ENCODE results near the gene IL3. TPM values are rescaled to one million over a fixed set of nuclear protein-coding genes. Genes with fewer than 3 reads are reported as not detected.

Gene IL3
- total and polyA plus RNA-seq, 2 of the 4 experiments (the other 2 are of a cell fraction): not detected

DNA sequence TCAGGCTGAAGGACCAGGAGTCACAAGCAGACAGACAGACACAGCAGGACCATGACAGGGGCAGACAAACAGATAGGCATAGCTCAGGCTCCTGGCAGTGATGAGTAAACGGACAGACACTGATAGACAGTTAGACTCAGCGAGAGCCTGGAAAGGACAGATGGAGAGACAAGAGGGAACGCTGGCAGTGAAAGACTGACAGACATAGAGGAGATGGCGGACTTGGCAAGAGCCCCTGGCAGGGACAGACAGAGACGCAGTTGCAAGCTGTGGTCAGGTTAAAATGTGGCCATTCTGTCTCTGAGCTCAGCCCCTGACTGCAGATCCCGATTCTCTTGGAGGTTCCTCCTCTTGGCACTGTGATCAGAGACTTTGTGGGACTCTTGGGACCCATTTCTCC is 26.7 kb downstream of the IL3 start:
- H3K36me3 ChIP-seq (ENCODE audit: control insufficient read depth, insufficient read depth, low read length): no peaks in the 10 kb centered on the region
- peak overlapping the region; percentile 79 for H3K14ac ChIP-seq (replicated peaks; ENCODE audit: low read depth, low read length)
- no peak overlapping the region for H3K4me2 ChIP-seq (ENCODE audit: low read depth, low read length)
- no TSS peak for BruUV-seq (replicated peaks)
- peak overlapping the region; percentile 96 for H2BK20ac ChIP-seq (ENCODE audit: low read depth, low read length)
- ChIA-PET POLR2A (ENCODE audit: unreplicated experiment) (no interaction called here), CTCF (no interaction called here)
- no peaks in the 10 kb centered on the region for H3K27me3 ChIP-seq (ENCODE audit: control insufficient read depth, insufficient read depth, low read length)
- H3K18ac ChIP-seq (ENCODE audit: low read depth, low read length): peak overlapping the region; percentile 52; the same call in 1 of the 2 replicates
- H4K8ac ChIP-seq (ENCODE audit: low read depth in 2 of 2, low read length in 2 of 2): peak overlapping the region; percentile 68 to 78; a peak in 3 of 4 replicates
- no peak overlapping the region for H3K56ac ChIP-seq (ENCODE audit: extremely low read depth, insufficient read depth, low read length)
- peak overlapping the region; percentile 96; the same call in 2 of the 3 replicates for H2BK15ac ChIP-seq (ENCODE audit: low read depth, low read length)
- no peak overlapping the region for H3K9ac ChIP-seq (ENCODE audit: low read depth, low read length)
- in situ Hi-C loops (cut with MboI; ENCODE audit: low sequenced_read_pairs): loop anchor here (25.0 kb wide), 1 partner anchor 400 kb away; the partner anchor contains the start of gene IRF1
- 100% methylated on average over 3 of the region's 6 CpGs; no CpG with 5 or more reads in 1 of the 2 experiments for WGBS, 2 experiments (ENCODE audit: extremely low coverage in 2 of 2, insufficient read length in 1 of 2)
- peak overlapping the region; percentile 13; the same call in 1 of the 2 replicates for H3K23ac ChIP-seq (ENCODE audit: low read depth, low read length)
- H3K9me3 ChIP-seq (ENCODE audit: control insufficient read depth, insufficient read depth, low read length): no peaks in the 10 kb centered on the region
- peaks cover 21% of the 10 kb centered on the region for H3K9me1 ChIP-seq (ENCODE audit: insufficient read depth, low read length)
- H4K5ac ChIP-seq (ENCODE audit: low read depth, low read length): peak overlapping the region; percentile 56; the same call in 1 of the 2 replicates
- dilution Hi-C loops (cut with HindIII; ENCODE audit: low sequenced_read_pairs, unreplicated experiment): no loop called here
- peaks cover 25% of the 10 kb centered on the region for H3K4me1 ChIP-seq (ENCODE audit: control insufficient read depth, insufficient read depth, low read length)
- no peak overlapping the region for H3K27ac ChIP-seq (ENCODE audit: insufficient read depth, low read length)
- intact Hi-C loops (cut with micrococcal nuclease): no loop called here
- H2BK5ac ChIP-seq (ENCODE audit: low read depth, low read length, poor library complexity, severe bottlenecking): peak overlapping the region; percentile 18
- no peak for DNase-seq
- peak overlapping the region; percentile 85 for H2AK5ac ChIP-seq (ENCODE audit: low read depth, low read length)
- H4K91ac ChIP-seq (ENCODE audit: insufficient read depth, low read depth, low read length): peak overlapping the region; percentile 80
- no peaks in the 10 kb centered on the region for H4K20me1 ChIP-seq (ENCODE audit: insufficient read depth, low read length)
- H2AFZ ChIP-seq (replicated peaks; ENCODE audit: low read length, poor library complexity): peak overlapping the region; percentile 53
- peak overlapping the region; percentile 75 for H2AK9ac ChIP-seq (replicated peaks; ENCODE audit: low read depth, low read length, poor library complexity)
- no peaks in the 10 kb centered on the region for H3K79me1 ChIP-seq (ENCODE audit: low read depth in 1 of 2, low read length in 2 of 2)
- no peak overlapping the region for H3K4me3 ChIP-seq (ENCODE audit: insufficient read depth, low read depth, low read length)
- TF ChIP-seq CEBPB (IDR thresholded peaks at IDR 0.05; ENCODE audit: low read depth, low read length) (no peak), RAD21 (IDR thresholded peaks at IDR 0.05; ENCODE audit: low read length) (no peak), RCOR1 (IDR thresholded peaks at IDR 0.05; ENCODE audit: insufficient replicate concordance, low read length) (no peak), MAZ (IDR thresholded peaks at IDR 0.05; ENCODE audit: borderline replicate concordance, low read depth, low read length) (no peak), POLR2A (IDR thresholded peaks at IDR 0.05; ENCODE audit: low read depth, low read length) (no peak), CHD1 (IDR thresholded peaks at IDR 0.05; ENCODE audit: low read depth, low read length) (no peak), BHLHE40 (IDR thresholded peaks at IDR 0.05; ENCODE audit: low read depth, low read length) (no peak), SMC3 (IDR thresholded peaks at IDR 0.05; ENCODE audit: low read depth, low read length) (no peak), FOS (IDR thresholded peaks at IDR 0.05; ENCODE audit: low read depth, low read length) (no peak), NFE2L2 (IDR thresholded peaks at IDR 0.05; ENCODE audit: low read depth, low read length) (no peak), RFX5 (IDR thresholded peaks at IDR 0.05; ENCODE audit: low read depth, low read length) (no peak), MXI1 (IDR thresholded peaks at IDR 0.05; ENCODE audit: borderline replicate concordance, low read depth, low read length) (no peak), MAFK (IDR thresholded peaks at IDR 0.05; ENCODE audit: low read depth, low read length) (no peak)
- TF ChIP-seq, protein P1, sequence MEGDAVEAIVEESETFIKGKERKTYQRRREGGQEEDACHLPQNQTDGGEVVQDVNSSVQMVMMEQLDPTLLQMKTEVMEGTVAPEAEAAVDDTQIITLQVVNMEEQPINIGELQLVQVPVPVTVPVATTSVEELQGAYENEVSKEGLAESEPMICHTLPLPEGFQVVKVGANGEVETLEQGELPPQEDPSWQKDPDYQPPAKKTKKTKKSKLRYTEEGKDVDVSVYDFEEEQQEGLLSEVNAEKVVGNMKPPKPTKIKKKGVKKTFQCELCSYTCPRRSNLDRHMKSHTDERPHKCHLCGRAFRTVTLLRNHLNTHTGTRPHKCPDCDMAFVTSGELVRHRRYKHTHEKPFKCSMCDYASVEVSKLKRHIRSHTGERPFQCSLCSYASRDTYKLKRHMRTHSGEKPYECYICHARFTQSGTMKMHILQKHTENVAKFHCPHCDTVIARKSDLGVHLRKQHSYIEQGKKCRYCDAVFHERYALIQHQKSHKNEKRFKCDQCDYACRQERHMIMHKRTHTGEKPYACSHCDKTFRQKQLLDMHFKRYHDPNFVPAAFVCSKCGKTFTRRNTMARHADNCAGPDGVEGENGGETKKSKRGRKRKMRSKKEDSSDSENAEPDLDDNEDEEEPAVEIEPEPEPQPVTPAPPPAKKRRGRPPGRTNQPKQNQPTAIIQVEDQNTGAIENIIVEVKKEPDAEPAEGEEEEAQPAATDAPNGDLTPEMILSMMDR (conservative IDR thresholded peaks at IDR 0.05; ENCODE audit: low read depth, low read length): no peak
- TF ChIP-seq, protein P2, sequence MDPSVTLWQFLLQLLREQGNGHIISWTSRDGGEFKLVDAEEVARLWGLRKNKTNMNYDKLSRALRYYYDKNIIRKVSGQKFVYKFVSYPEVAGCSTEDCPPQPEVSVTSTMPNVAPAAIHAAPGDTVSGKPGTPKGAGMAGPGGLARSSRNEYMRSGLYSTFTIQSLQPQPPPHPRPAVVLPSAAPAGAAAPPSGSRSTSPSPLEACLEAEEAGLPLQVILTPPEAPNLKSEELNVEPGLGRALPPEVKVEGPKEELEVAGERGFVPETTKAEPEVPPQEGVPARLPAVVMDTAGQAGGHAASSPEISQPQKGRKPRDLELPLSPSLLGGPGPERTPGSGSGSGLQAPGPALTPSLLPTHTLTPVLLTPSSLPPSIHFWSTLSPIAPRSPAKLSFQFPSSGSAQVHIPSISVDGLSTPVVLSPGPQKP (IDR thresholded peaks at IDR 0.05; ENCODE audit: borderline replicate concordance, low read depth, low read length): no peak
- TF ChIP-seq, protein P3, sequence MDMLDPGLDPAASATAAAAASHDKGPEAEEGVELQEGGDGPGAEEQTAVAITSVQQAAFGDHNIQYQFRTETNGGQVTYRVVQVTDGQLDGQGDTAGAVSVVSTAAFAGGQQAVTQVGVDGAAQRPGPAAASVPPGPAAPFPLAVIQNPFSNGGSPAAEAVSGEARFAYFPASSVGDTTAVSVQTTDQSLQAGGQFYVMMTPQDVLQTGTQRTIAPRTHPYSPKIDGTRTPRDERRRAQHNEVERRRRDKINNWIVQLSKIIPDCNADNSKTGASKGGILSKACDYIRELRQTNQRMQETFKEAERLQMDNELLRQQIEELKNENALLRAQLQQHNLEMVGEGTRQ (IDR thresholded peaks at IDR 0.05; ENCODE audit: low read depth, low read length): no peak
- H3K4ac ChIP-seq (ENCODE audit: low read depth, low read length): peak overlapping the region; percentile 80
- no peak for ATAC-seq (ENCODE audit: low read depth)
- H2BK120ac ChIP-seq (ENCODE audit: low read depth, low read length): peak overlapping the region; percentile 65
